Measurements from ENCODE around the gene GP2. TPM values are rescaled to one million over a fixed set of nuclear protein-coding genes. Genes with fewer than 3 reads are reported as not detected.

Gene GP2
- total RNA-seq (2014; rRNA removed; shearing (Covaris generic)): not detected in 2 replicates

DNA sequence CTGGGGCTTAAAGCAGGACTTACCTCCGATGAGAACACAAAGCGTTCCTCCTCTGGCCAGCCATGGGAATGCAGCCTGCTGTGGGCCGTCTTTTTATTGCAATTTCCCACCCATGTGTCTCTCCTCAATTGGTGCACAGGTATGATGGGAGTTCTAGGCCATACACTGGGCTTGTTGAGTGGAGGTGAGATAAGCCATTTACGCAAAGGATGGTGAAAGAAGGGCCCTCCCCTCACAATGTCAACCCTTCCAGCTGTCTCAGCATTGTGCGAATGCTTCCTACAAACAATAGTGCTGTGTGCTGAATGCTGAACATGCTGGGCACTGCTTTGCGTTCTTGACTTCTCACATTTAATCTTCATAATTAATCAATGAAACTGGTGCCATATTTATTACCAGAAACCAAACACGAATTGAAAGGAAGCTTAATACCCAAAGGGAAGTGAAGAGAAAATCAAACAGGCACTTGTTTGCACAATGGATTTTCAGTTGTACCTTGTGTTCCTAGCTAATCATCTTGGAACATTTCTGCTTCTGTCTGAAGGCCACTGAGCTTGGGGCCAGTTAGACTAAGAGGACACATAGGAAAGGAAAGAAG, at the start of gene GP2:
TSS of gene GP2 (minus strand) at position 70 of the 598 bp plus-strand sequence. CDS start 1,082 bp downstream, outside the sequence.
- peaks cover 4% of the 10 kb centered on the region; the same call in 1 of the 2 replicates for H3K27me3 ChIP-seq (replicated peaks)
- DNase-seq (ENCODE audit: low read depth in 1 of 2, low spot score in 2 of 2): no peak
- no peaks in the 10 kb centered on the region for H3K36me3 ChIP-seq
- no peaks in the 10 kb centered on the region for H3K4me1 ChIP-seq (replicated peaks)
- H3K9me3 ChIP-seq (replicated peaks): no peaks in the 10 kb centered on the region
- H3K27ac ChIP-seq: no peak within 1 kb of the TSS
- no peak within 1 kb of the TSS for H3K4me3 ChIP-seq

GRCh38 chr16:20372701-20373100, 45.4 kb upstream of the GP2 start:
- H3K27me3 ChIP-seq (replicated peaks): no peaks in the 10 kb centered on the region
- H3K4me1 ChIP-seq (replicated peaks): no peaks in the 10 kb centered on the region
- no peak overlapping the region for H3K4me3 ChIP-seq
- no peaks in the 10 kb centered on the region for H3K9me3 ChIP-seq (replicated peaks)
- H3K36me3 ChIP-seq: no peaks in the 10 kb centered on the region
- H3K27ac ChIP-seq: no peak overlapping the region
- no peak for DNase-seq (ENCODE audit: low read depth in 1 of 2, low spot score in 2 of 2)

- DNase-seq (ENCODE audit: low read depth in 1 of 2, low spot score in 2 of 2): no peak
- Histone ChIP-seq H3K9me3 (replicated peaks) (no peaks in the 10 kb centered on the region), H3K36me3 (no peaks in the 10 kb centered on the region), H3K4me3 (no peak overlapping the region), H3K27me3 (replicated peaks) (no peaks in the 10 kb centered on the region), H3K27ac (no peak overlapping the region), H3K4me1 (replicated peaks) (no peaks in the 10 kb centered on the region)
These were observed 42.2 kb upstream of the GP2 start for GRCh38 chr16:20369452-20370054.

GRCh38 chr16:20364051-20364450, 36.7 kb upstream of the GP2 start:
- no peaks in the 10 kb centered on the region for H3K4me1 ChIP-seq (replicated peaks)
- H3K4me3 ChIP-seq: no peak overlapping the region
- H3K27ac ChIP-seq: no peak overlapping the region
- no peaks in the 10 kb centered on the region for H3K36me3 ChIP-seq
- H3K27me3 ChIP-seq (replicated peaks): 0 out of 2 replicates have a peak, but pooled peaks cover 2% of the 10 kb centered on the region
- no peak for DNase-seq (ENCODE audit: low read depth in 1 of 2, low spot score in 2 of 2)
- no peaks in the 10 kb centered on the region for H3K9me3 ChIP-seq (replicated peaks)

GRCh38 chr16:20363191-20363590, 35.9 kb upstream of the GP2 start:
- Histone ChIP-seq H3K27ac (no peak overlapping the region), H3K36me3 (no peaks in the 10 kb centered on the region), H3K27me3 (replicated peaks) (0 out of 2 replicates have a peak, but pooled peaks cover 2% of the 10 kb centered on the region), H3K4me1 (replicated peaks) (no peaks in the 10 kb centered on the region), H3K9me3 (replicated peaks) (no peaks in the 10 kb centered on the region), H3K4me3 (no peak overlapping the region)
- DNase-seq (ENCODE audit: low read depth in 1 of 2, low spot score in 2 of 2): no peak

DNA sequence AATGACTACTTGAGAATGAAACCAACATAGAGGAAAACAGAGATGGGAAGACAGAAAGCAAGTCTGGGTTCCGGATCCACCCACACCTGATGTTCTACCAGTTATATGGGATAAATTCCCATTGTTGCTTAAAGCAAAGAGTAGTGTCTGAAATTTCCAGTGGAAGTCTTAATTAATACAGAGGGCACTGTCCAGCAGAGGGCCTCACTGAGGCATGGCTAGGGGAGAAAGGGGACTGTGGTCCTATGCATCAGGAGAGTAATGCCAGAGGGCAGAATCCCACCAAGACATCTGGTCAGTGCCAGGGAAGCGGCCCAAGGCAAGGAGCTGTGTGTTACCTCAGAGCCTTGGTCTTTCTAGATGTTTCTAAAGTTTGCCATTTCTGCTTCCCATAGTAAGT, 32.7 kb upstream of the GP2 start:
- Histone ChIP-seq H3K27ac (no peak overlapping the region), H3K27me3 (replicated peaks) (0 out of 2 replicates have a peak, but pooled peaks cover 5% of the 10 kb centered on the region), H3K4me1 (replicated peaks) (no peaks in the 10 kb centered on the region), H3K4me3 (no peak overlapping the region), H3K36me3 (no peaks in the 10 kb centered on the region), H3K9me3 (replicated peaks) (no peaks in the 10 kb centered on the region)
- DNase-seq (ENCODE audit: low read depth in 1 of 2, low spot score in 2 of 2): no peak

GRCh38 chr16:20355114-20355782, 27.9 kb upstream of the GP2 start:
- H3K36me3 ChIP-seq: no peaks in the 10 kb centered on the region
- no peak overlapping the region for H3K27ac ChIP-seq
- H3K9me3 ChIP-seq (replicated peaks): no peaks in the 10 kb centered on the region
- H3K4me1 ChIP-seq (replicated peaks): no peaks in the 10 kb centered on the region
- 0 out of 2 replicates have a peak, but pooled peaks cover 8% of the 10 kb centered on the region for H3K27me3 ChIP-seq (replicated peaks)
- no peak for DNase-seq (ENCODE audit: low read depth in 1 of 2, low spot score in 2 of 2)
- H3K4me3 ChIP-seq: no peak overlapping the region

DNA sequence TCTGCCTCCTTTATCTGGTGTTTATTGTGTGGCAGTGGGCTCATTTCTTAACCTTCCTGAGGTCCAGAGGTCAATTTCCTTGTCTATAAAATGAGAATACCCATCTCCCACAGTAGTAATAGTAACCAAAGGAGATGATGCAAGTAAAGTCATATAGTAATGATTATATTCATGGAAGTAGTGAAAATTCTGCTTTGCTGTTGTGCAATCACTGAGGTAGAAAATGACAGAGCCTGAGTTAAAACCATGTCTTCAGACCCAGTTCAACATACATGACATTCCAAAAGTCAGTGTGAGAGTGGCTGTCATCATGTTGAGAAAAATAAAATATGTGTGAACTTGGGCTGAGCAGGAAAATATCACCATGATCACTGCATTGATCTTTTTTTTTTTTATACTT, 26.1 kb upstream of the GP2 start:
- no peak for DNase-seq (ENCODE audit: low read depth in 1 of 2, low spot score in 2 of 2)
- Histone ChIP-seq H3K4me1 (replicated peaks) (no peaks in the 10 kb centered on the region), H3K27ac (no peak overlapping the region), H3K9me3 (replicated peaks) (no peaks in the 10 kb centered on the region), H3K27me3 (replicated peaks) (0 out of 2 replicates have a peak, but pooled peaks cover 8% of the 10 kb centered on the region), H3K4me3 (no peak overlapping the region), H3K36me3 (no peaks in the 10 kb centered on the region)

GRCh38 chr16:20352615-20353014, 25.3 kb upstream of the GP2 start, which contains the start of gene UMOD:
Gene UMOD, minus strand, starts transcription at chr16:20352715. Its CDS starts 1,978 bp downstream, at chr16:20350737.
- no peaks in the 10 kb centered on the region for H3K9me3 ChIP-seq (replicated peaks)
- 0 out of 2 replicates have a peak, but pooled peaks cover 8% of the 10 kb centered on the region for H3K27me3 ChIP-seq (replicated peaks)
- no peaks in the 10 kb centered on the region for H3K36me3 ChIP-seq
- no peak within 1 kb of the TSS for H3K4me3 ChIP-seq
- no peak for DNase-seq (ENCODE audit: low read depth in 1 of 2, low spot score in 2 of 2)
- H3K27ac ChIP-seq: no peak within 1 kb of the TSS
- no peaks in the 10 kb centered on the region for H3K4me1 ChIP-seq (replicated peaks)

DNA sequence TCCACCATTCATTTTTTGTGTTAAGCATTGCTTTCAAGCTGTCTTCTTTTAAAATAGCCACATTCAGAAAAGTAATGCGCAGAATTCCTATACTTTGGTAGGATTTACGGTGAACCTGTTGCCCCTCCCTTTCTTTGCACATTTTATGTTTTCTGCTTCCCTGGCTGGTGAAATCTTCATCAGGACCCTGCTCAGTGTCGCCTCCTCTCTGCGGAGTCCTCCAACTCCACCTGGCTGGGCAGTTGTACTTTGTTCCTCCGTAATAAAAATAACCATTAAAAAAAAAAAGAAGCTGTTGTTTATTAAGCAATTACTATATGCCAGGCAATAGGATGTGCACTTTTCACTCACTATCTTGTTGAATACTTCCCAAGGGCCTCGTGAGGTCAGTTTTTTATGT, 22.3 kb upstream of the GP2 start:
- Histone ChIP-seq H3K27ac (no peak overlapping the region), H3K9me3 (replicated peaks) (no peaks in the 10 kb centered on the region), H3K4me3 (no peak overlapping the region), H3K4me1 (replicated peaks) (no peaks in the 10 kb centered on the region), H3K36me3 (no peaks in the 10 kb centered on the region), H3K27me3 (replicated peaks) (0 out of 2 replicates have a peak, but pooled peaks cover 5% of the 10 kb centered on the region)
- DNase-seq (ENCODE audit: low read depth in 1 of 2, low spot score in 2 of 2): no peak

GRCh38 chr16:20348365-20349185, 21.3 kb upstream of the GP2 start:
- no peak overlapping the region for H3K4me3 ChIP-seq
- no peak for DNase-seq (ENCODE audit: low read depth in 1 of 2, low spot score in 2 of 2)

DNA sequence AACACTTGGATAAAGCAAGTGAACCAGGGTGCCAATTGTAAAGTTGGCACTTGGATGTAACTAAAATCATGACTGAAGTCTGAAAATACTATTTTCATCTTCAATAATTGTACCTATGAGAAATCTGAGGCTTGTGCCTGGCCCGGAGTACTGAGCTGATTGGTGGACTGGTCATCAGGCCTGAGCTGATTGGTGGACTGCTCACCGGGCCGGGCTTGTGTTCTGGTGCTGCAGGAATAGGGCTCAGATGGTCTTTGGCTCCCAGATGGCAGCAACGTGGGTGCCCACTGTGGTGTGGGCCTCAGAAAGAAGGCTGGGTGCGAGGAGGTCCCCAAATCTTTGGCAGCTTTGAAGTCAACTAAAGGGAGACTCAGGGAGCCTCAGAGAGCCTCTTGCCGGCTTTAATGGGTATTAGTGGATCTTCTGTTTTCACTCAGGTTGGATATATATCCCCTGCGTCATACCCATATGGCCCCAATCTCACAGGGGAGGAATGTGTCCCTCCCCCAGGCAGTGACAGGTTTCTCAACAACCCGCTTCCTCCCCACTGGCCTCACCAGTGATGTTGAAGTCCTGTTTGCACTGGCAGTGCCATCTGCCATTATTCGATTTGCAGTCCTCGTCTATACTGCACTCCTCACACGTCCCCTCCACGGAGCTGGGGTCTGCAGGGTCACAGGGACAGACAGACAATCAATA, 20.5 kb upstream of the GP2 start:
- Histone ChIP-seq H3K9me3 (replicated peaks) (no peaks in the 10 kb centered on the region), H3K36me3 (no peaks in the 10 kb centered on the region), H3K4me1 (replicated peaks) (no peaks in the 10 kb centered on the region), H3K4me3 (no peak overlapping the region), H3K27me3 (replicated peaks) (0 out of 2 replicates have a peak, but pooled peaks cover 5% of the 10 kb centered on the region), H3K27ac (no peak overlapping the region)
- DNase-seq (ENCODE audit: low read depth in 1 of 2, low spot score in 2 of 2): no peak

More at GRCh38 chr16:20348365-20349185, 21.3 kb upstream of the GP2 start:
- H3K27me3 ChIP-seq (replicated peaks): 0 out of 2 replicates have a peak, but pooled peaks cover 5% of the 10 kb centered on the region
- no peaks in the 10 kb centered on the region for H3K36me3 ChIP-seq
- no peaks in the 10 kb centered on the region for H3K9me3 ChIP-seq (replicated peaks)
- no peak overlapping the region for H3K27ac ChIP-seq
- no peaks in the 10 kb centered on the region for H3K4me1 ChIP-seq (replicated peaks)

DNA sequence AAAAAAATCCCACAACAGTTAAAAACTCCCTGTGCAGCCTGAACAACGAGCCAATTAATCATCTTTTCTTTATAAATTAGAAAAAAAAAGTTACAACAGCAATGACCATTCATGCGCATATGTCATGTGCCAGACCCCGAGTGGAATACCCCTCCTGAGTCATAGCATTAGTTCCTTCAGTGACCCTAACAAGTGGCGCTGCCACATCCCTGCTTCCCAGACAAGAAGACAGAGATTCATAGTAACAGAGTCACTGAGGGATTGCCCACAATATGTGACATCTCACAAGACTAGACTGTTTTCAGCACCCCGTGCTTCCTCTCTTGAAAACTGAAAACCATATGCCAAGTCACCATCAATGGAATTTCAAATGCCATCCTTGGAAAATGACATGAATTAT, 17.3 kb upstream of the GP2 start:
- no peaks in the 10 kb centered on the region for H3K9me3 ChIP-seq (replicated peaks)
- H3K4me3 ChIP-seq: no peak overlapping the region
- H3K27ac ChIP-seq: no peak overlapping the region
- no peaks in the 10 kb centered on the region for H3K27me3 ChIP-seq (replicated peaks)
- DNase-seq (ENCODE audit: low read depth in 1 of 2, low spot score in 2 of 2): no peak
- no peaks in the 10 kb centered on the region for H3K36me3 ChIP-seq
- no peaks in the 10 kb centered on the region for H3K4me1 ChIP-seq (replicated peaks)
